ENCODE measurements around the gene FNDC3B.

Gene FNDC3B

GRCh38 chr3:172263781-172264486 lies 224.6 kb downstream of the FNDC3B start:
- no peak for DNase-seq (ENCODE audit: low spot score)

GRCh38 chr3:172266103-172266502 lies 226.7 kb downstream of the FNDC3B start:
- DNase-seq (ENCODE audit: low spot score), result no peak

DNA sequence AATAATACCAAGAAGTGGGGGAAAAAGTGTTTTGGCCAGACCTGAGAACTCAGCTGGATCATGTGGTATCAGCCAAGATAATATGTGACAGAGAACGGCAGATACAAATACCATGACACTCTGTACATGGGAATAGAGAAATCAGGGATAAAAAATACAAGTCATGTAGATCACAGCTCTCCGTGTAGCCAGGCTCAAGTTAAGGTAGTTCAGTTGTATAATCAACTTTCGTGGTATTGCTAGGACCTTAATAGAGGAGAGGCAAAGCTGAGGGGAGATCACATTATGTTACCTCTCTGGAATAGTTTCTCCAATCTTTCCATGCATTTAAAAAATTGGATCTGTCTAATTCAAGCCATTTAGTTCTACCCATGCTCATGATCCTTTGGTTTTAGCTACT lies 229.0 kb downstream of the FNDC3B start:
- no peak for DNase-seq (ENCODE audit: low spot score)

DNA sequence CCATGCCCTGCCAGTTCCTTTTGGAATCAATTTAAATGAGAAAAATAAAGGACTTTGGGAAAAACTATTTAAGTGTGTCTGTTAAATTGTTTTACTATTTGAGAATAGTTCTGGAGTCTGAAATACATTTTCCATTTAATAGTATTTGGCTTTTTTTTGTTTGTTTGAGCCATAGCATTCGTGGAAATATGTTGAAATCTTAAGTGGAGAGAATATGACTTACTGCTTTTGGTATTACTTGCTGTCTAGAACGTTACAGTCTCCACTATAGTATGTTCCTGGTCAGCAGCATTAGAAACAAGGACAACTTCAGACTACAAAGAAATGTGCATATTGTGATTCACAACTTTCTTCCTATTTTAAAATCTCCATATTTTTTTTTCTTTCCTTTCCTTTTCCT lies 229.5 kb downstream of the FNDC3B start:
- DNase-seq (ENCODE audit: low spot score), result no peak

DNA sequence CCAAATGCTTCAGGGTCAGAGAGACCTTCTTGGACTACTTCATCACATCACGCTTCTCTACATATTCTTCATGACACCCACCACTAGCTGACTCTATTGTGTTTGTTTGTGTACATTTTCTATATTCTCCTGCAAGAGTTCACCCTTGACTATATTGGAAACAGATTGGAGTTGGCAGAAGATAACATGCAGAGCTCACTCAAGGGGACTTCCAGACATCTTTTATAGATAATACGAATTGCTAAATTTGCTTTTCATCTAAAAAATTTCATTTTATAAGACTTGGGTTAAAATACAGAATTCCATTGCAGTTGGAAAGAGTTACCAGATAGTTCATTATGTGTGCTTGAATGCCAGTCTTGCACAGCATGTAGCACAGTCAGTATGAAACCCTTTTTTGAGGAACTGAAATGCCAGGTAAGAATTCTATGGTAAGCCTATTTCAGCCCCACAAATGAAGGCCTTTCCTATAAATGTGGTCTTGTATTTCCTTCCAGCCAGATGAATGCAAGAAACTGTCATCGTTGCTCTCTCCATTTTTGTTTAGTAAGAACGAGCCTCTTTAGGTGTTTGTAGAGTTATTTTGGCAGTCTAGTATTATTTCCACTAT lies 231.3 kb downstream of the FNDC3B start:
- no peak for DNase-seq (ENCODE audit: low spot score)

- no peak for DNase-seq (ENCODE audit: low spot score)
These were observed 232.1 kb downstream of the FNDC3B start for GRCh38 chr3:172271386-172271976.

- peak; percentile 43 for DNase-seq (ENCODE audit: low spot score)
These were observed 233.3 kb downstream of the FNDC3B start for GRCh38 chr3:172272698-172273097.

DNA sequence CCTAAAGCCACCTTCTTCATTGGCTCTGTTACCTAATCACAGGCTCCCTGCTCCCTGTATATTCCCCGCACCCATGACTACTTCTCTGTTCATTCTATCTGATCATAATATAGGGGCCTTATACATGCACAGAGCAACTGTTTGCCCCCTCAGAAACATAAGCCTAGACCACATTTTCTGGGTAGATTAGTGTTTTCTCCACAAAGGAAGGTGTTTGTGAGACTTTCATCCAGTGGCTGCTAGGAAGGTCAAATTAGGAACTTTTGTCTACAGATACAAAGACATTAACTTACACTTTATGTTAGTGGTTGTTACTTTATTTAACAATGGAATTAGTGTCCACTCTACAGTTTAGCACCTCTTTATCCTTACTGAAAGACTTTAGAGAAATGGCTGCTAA lies 234.0 kb downstream of the FNDC3B start:
- no peak for DNase-seq (ENCODE audit: low spot score)

DNA sequence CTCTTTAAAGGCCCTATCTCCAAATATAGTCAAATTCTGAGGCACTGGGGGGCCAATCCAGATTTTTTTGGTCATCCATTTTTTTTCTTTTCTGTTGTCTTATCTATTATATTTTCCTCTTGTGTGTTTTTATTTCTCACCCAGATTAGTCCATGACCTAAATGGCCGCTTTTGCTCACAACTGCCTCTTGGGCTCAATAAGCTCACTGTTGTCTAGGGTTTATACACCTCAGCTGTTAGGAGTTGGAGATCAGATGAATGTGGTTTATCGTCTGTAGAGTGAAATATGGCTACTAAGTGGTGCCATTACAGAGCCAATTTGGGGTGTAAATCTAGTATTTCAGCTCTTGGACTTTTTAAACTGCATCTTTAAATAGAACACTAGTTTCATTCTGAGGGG lies 235.5 kb downstream of the FNDC3B start:
- DNase-seq (ENCODE audit: low spot score), result no peak

DNA sequence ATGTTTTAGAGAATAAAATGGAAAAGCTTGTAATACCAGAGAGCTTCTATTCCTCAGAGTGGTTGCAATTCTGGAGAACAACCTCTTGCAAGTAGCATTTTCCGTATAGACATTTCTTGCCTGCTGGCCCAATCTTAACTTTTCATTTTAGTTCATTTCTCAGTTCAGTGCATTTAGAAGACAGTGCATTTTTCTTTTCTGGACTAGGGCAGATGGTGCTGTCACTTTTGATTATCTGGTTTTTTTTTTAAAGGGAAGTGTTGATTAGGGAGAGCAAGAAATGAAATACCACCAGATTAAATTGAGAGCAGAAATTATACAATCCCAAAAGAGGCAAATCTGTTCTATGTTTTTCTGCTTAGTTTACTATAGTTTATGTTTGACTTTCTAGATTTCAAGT lies 236.2 kb downstream of the FNDC3B start:
- DNase-seq (ENCODE audit: low spot score), result no peak

DNA sequence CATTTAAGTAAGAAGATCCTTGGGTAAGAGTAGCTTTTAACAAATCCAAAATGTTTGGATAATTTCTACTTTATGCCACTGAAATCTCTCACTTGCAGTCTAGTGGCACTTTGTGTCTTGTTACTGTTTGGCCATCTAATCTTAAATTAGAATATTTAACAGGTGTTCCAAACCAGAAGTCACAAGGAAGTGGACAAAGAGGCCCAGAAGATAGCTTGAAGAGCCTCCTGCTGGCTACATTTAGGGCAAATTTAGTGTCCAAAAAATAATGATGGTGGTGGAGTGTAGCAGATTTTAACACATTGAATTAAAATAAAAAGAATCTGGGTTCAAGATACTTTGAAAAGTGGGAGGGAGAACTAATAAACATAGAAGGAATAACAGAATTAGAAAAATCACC lies 236.7 kb downstream of the FNDC3B start:
- DNase-seq (ENCODE audit: low spot score), result no peak

DNA sequence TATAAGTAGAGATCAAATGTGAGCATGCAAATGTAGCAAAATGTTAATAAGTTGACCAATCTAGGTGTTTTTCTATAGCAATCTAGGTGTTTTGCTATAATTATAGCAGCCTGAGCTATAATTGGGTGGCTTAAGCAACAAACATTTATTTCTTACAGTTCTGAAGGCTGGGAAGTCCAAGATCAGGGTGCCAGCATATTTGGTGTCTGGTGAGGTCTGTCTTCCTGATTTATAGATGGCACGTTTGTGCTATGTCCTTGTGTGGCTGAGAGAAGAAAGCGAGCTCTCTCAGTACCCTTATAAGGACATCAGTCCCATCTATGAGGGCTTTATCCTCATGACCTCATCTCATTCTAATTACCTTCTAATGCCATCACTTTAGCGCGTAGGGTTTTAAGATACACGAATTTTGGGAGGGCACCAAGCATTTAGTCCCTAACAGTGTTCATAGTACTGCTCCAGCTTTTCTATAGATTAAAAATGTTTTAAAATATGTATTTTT lies 237.8 kb downstream of the FNDC3B start:
- DNase-seq (ENCODE audit: low spot score), result no peak

- DNase-seq (ENCODE audit: low spot score), result no peak
These were observed 239.8 kb downstream of the FNDC3B start for GRCh38 chr3:172279191-172279640.

GRCh38 chr3:172279974-172280373 lies 240.6 kb downstream of the FNDC3B start:
- DNase-seq (ENCODE audit: low spot score), result no peak

GRCh38 chr3:172280406-172281051 lies 241.2 kb downstream of the FNDC3B start:
- DNase-seq (ENCODE audit: low spot score), result no peak

DNA sequence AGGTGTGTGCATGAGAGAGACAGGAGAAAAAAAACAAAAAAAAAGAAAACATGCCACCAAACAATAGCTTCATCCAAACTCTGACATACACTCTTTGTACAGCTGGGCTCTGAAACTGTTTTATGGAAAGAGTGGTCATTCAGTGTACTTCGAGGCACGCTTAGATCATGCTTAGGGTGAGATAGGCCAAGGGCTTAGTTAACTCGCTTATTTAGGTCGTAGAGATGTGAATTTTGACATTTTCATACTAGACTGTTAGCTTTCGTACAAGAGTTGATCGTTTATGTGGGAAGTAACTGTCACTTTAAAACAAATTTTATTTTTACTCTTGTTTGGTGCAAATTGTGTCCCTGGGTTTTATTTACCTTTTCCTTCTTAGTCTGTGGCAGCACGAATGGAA lies 242.5 kb downstream of the FNDC3B start:
- DNase-seq (ENCODE audit: low spot score), result no peak

DNA sequence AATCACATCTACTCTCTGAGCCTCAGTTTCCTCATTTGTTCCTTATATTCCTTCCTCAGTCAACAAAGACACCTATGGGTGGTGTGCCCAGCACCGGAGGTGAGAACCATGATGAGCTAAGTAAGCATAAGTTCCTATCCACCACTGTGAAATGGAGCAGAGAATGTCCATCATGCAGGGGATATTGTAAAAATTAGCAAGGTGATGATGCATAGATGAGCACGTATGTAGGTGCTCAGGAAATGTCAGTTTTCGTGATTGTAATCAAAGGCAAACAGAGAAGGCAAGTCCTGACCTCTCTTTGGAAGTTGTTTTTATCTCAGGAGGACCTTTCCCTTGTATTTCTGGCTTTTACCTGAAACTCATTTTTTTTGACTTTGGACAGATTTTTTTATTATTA lies 243.5 kb downstream of the FNDC3B start:
- DNase-seq (ENCODE audit: low spot score), result no peak

DNA sequence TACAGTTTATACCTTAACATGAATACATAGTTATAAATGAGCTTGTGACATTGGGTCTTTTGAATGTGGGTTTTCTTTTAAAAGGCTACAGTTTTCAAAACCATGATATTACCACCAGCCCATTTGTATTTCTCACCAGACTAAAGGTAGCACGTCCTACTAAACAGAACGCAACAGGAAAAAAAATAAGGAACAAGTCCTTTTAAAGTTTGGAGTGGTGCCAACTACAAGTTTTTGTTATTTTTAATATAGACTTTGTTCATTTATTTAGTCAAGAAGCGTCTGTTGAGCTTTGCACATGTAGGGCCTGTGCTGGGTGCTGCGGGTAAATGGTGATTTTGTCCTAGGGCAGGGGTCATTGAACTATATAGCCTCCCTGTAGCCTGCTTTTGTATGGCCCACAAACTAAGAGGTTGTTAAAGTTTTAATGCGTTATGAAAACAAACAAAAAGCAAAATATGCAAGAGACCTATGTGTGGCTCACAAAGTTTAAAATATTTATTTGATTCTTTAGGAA lies 244.5 kb downstream of the FNDC3B start:
- no peak for DNase-seq (ENCODE audit: low spot score)

DNA sequence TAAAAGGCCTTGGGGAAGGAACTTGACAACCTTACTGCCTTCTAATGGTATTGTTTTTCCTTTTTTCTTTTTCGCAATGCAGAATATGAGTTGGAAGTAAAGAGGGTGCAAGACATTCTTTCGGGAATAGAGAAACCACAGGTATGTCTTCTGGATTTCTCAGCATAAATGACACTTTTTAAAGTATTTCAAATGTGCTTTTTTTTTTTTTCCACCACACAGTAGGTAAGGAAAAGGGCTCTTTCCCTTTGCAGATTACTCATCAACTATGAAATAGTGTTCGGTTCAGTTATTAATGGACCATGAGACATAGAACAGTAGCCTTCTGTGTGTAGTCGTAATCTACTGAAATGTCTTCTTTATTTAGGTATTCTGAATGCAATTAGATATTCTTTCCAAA lies 246.5 kb downstream of the FNDC3B start:
- peak; percentile 33 for DNase-seq (ENCODE audit: low spot score)

- DNase-seq (ENCODE audit: low spot score), result no peak
These were observed 247.3 kb downstream of the FNDC3B start for GRCh38 chr3:172286548-172287148.

GRCh38 chr3:172287937-172288477 lies 248.6 kb downstream of the FNDC3B start:
- DNase-seq (ENCODE audit: low spot score), result no peak

GRCh38 chr3:172288651-172289050 lies 249.3 kb downstream of the FNDC3B start:
- no peak for DNase-seq (ENCODE audit: low spot score)
